Ishikawa (cell line): ENCODE data around the gene A4GALT.

Source experiments
- CEBPB ChIP-seq: IDR thresholded peaks from 2 replicates; pipeline ENCODE4 v1.6.1; 2012
- EGR1 ChIP-seq: IDR thresholded peaks from 2 replicates; pipeline ENCODE4 v1.6.1; 2012
- EP300 ChIP-seq: IDR thresholded peaks from 2 replicates; pipeline ENCODE4 v1.6.1; 2012; ENCODE audit warnings: borderline replicate concordance
- FOXM1 ChIP-seq: IDR thresholded peaks from 2 replicates; pipeline ENCODE4 v1.6.1; 2012; ENCODE audit warnings: low read depth, borderline replicate concordance
- MAX ChIP-seq: IDR thresholded peaks from 2 replicates; pipeline ENCODE4 v1.6.1; 2012
- NFIC ChIP-seq: IDR thresholded peaks from 2 replicates; pipeline ENCODE4 v1.6.1; 2012
- RAD21 ChIP-seq: IDR thresholded peaks from 2 replicates; pipeline ENCODE4 v1.6.1; 2012; ENCODE audit warnings: low read depth
- REST ChIP-seq: IDR thresholded peaks from 2 replicates; pipeline ENCODE4 v1.6.1; 2012; ENCODE audit warnings: low read depth, mild to moderate bottlenecking
- TAF1 ChIP-seq: IDR thresholded peaks from 2 replicates; pipeline ENCODE4 v1.6.1; 2012; ENCODE audit warnings: low read depth, mild to moderate bottlenecking
- TCF12 ChIP-seq: IDR thresholded peaks from 2 replicates; pipeline ENCODE4 v1.6.1; 2012; ENCODE audit warnings: low read depth
- TEAD4 ChIP-seq: IDR thresholded peaks from 2 replicates; pipeline ENCODE4 v1.6.1; 2012
- USF1 ChIP-seq: IDR thresholded peaks from 2 replicates; pipeline ENCODE4 v1.6.1; 2012
- YY1 ChIP-seq: IDR thresholded peaks from 2 replicates; pipeline ENCODE4 v1.6.1; 2012; ENCODE audit warnings: low read depth
- ZBTB7A ChIP-seq: IDR thresholded peaks from 2 replicates; pipeline ENCODE4 v1.6.1; 2012; ENCODE audit warnings: low read depth

DNA sequence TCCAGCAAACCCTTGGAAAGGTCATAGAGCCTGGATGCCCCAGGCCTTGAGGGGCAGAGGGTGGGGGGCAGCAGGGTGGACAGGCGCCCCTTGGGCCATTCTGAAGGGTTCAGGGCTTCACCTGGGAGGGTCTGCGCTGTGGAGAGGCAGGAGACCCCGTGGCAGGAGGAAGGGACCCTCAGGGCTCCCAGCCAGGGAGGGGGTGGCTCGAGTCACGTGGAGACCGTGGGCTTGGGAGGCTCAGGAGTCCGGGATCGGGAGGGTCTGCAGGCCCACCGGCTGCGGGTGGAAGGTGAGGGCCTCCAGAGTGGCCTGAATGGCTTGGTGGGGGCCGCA, 48.5 kb upstream of the A4GALT start:
- TF ChIP-seq FOXM1 (no peak), EGR1 (no peak), CEBPB (no peak), ZBTB7A (no peak), MAX (no peak), REST (no peak), EP300 (no peak), YY1 (no peak), RAD21 (no peak), USF1 (no peak), TEAD4 (no peak), TAF1 (no peak), TCF12 (no peak), NFIC (no peak)
